ENCODE data around the gene SNX6.
"Not testable (repeated sequence)": the region's sequence is repeated elsewhere in the genome, so short reads cannot be mapped to it uniquely, and the experiment has no call there.

The SNX6 gene

DNA sequence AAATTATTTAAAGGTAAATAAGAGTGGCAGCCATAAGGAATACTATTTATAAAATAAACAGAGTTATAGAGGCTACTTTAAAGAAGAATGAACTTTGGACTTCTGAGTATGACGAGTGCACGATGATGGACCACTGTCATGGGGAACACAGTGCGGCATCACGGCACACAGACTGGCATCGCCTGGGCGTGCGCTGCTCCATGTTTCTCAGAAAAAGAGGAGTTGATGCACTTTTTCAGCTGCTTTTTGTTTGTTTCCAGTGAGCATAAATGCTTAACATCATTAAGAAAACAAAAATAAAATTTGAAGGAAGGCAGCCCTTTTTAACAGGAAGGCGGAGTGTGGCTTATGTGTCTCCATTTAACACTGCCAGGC, 67.2 kb downstream of the SNX6 start:
- TF ChIP-seq ZNF274 (IDR thresholded peaks at IDR 0.05; ENCODE audit: low read depth, low read length): no peak
- H3K4me3 ChIP-seq (ENCODE audit: low read length): no peak overlapping the region

GRCh38 chr14:34562037-34562775, 67.7 kb downstream of the SNX6 start:
- H3K4me3 ChIP-seq (ENCODE audit: low read length): not testable (repeated sequence)

GRCh38 chr14:34556498-34556829, 73.5 kb downstream of the SNX6 start:
- H3K4me3 ChIP-seq (ENCODE audit: low read length): not testable (repeated sequence)

- H3K4me3 ChIP-seq (ENCODE audit: low read length): not testable (repeated sequence)
Measured at GRCh38 chr14:34555583-34556497, 74.1 kb downstream of the SNX6 start.

DNA sequence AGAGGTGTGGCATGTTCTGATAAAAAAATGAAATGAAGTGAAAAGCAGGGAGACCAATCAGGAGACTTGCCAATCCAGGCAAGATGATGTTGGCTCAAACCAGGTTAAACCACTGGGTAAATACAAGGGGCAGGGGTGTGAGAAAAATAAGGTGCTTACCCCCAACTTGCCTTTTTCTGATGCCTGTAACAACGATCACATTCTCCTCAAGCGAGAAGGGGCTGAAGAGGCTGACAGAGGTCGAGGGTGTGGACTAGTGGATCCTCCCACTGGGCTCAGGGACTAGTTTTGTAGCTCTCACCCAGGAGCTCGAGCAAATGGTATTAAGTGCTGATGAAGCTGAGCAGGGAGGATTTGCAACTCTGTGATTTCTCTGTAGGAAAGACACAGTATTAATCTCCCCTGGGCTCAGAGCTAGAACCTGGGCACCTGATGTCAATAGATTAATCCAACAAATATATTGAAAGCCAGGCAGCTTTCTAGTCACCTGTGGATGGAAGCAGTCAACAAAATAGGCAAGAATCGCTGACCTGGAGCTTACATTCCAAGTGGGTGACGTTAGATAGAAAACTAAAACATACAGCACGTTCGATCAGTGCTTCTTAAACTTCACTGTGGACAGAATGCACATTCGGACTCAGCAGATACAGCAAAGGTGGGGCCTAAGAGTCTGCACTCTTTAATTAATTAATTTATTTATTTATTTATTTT, 75.3 kb downstream of the SNX6 start:
- no peak for TF ChIP-seq ZNF274 (IDR thresholded peaks at IDR 0.05; ENCODE audit: low read depth, low read length)

GRCh38 chr14:34549276-34549966, 80.5 kb downstream of the SNX6 start:
- not testable (repeated sequence) for H3K4me3 ChIP-seq (ENCODE audit: low read length)

More for the DNA sequence above, 75.3 kb downstream of the SNX6 start:
- H3K4me3 ChIP-seq (ENCODE audit: low read length): 0 out of 2 replicates have a peak overlapping the region, but pooled peaks have one; percentile 4

DNA sequence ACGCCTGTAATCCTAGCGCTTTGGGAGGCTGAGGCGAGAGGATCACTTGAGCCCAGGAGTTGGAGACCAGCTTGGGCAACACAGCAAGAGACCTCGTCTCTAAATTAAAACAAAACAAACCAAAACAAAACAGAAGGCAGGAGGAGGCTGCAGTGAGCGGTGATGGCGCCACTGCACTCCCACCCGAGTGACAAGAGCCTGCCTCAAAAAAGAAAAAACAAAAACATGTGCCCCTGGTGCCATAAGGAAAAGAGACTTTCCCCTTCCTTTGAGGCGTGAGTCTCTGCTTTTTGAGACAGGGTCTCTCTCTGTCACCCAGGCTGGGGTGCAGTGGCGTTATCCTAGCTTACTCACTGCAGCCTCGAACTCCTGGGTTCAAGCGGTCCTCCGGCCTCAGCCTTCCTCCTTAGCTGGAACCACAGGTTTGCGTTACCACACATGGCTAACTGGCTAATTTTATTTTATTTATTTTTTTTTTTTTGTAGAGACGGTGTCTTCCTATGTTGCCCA, 81.4 kb downstream of the SNX6 start:
- H3K4me3 ChIP-seq (ENCODE audit: low read length): no peak overlapping the region
- no peak for TF ChIP-seq ZNF274 (IDR thresholded peaks at IDR 0.05; ENCODE audit: low read depth, low read length)

DNA sequence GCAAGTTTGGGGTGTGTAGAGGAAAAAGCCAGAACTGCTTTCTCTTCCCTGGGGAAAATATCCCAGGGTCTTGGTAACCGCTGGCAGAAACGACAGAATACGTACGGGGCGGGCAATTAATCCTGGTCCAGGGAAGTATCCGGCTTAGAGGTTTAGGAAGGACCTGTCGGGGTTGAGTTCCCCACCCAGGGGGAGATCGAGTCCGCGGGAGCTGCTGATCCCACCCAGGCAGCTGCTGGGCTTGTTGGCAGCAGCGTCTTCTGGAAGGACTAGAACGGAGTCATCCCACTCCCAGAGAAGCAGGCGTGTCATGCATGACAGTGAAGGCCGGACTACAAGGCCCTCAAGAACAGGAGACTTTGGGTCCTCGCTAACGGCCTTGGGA, 82.8 kb downstream of the SNX6 start:
- H3K4me3 ChIP-seq (ENCODE audit: low read length): not testable (repeated sequence)

- not testable (repeated sequence) for H3K4me3 ChIP-seq (ENCODE audit: low read length)
Measured at GRCh38 chr14:34546272-34547135, 83.4 kb downstream of the SNX6 start.

GRCh38 chr14:34540181-34541059, 89.5 kb downstream of the SNX6 start:
- H3K4me3 ChIP-seq (ENCODE audit: low read length): peak overlapping the region; percentile 80; the same call in 1 of the 2 replicates

GRCh38 chr14:34539407-34540180, 90.4 kb downstream of the SNX6 start, which contains the start of gene EAPP:
EAPP (minus strand) TSS chr14:34539701; CDS start chr14:34539628, 73 bp downstream.
- no peak for TF ChIP-seq ZNF274 (IDR thresholded peaks at IDR 0.05; ENCODE audit: low read depth, low read length)
- peak within 1 kb of the TSS; percentile 80 for H3K4me3 ChIP-seq (ENCODE audit: low read length)

DNA sequence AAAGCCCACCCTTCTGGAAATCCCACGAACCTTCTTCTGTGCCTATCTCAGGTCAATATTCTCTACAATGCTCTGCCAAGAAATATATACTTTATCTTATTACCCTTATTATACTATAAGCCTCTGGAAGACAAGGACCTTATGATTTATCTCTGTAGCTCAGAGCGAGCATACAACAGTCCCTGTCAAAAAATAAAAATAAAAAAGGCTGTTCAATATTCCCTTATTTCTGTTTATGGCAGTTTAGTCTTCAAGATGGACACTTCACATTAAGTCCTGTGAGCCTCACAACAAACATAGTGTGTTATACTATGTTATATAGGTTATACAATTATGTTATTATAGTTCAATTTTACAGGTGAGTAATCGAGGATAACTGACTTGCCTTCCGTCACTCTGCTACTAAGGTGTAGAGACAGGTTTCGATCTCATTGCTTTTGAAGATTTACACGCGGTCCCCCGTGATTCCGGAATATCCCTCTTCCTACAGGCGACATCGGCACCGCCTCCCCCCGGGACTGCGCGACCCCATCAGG, 91.0 kb downstream of the SNX6 start:
- TF ChIP-seq ZNF274 (IDR thresholded peaks at IDR 0.05; ENCODE audit: low read depth, low read length): no peak
- H3K4me3 ChIP-seq (ENCODE audit: low read length): peak overlapping the region; percentile 80

- peak overlapping the region; percentile 80 for H3K4me3 ChIP-seq (ENCODE audit: low read length)
Measured at GRCh38 chr14:34538096-34538495, 91.9 kb downstream of the SNX6 start.

Measured in GM08714 (cell line).